NCI-H510A treated with DMSO at 0.1 percent for 48 hours (cell line): ENCODE data around the gene ADGRB2.
A peak's percentile ranks its signal among the peaks of the same experiment; 100 is the strongest.

Experiments used
- DNase-seq: peaks from one replicate; lab custom pipeline; 2025; lab: John Stamatoyannopoulos, UW

The ADGRB2 gene

DNA sequence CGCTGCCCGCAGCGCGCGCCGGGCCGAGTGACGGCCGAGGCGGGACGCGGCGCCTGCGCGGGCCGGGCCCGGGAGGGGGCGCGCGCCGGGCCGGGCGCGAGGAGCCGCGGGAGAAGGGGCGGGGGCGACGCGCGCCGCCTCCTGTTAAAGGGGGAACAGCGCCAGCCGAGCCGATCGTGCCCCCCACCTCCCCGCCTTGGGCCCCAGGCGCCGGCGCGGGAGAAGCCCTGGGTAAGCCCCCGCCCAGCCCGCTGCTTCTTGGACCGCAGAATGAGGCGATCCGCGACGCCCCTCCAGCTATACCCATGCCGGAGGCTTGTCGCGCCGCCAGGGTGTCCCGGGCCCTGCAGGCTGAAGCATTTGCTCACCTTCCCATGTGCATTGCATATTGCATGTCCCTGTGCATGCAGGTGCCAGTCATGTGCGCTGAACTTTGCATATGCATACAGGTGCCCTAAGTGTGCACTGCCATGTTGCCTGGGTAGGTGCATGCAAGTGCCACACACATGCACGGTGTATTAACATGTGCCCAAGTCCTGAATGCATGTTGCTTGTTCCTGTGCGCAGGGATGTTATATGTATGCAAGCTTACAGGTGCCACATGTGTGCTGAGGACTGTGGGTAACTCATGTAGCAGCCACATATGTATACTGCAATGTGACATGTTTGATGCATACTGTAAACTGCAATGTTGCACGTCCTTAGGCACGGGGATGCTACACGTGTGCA is at the start of gene ADGRB2:
ADGRB2 (minus strand) TSS at position 29 of the 729 bp plus-strand sequence. CDS start 7,119 bp downstream, outside the sequence.
- DNase-seq = no peak

- DNase-seq = no peak
Measured at GRCh38 chr1:31812158-31812829, 48.2 kb upstream of the ADGRB2 start.

- DNase-seq = no peak
Measured at GRCh38 chr1:31811605-31812004, 47.5 kb upstream of the ADGRB2 start.

DNA sequence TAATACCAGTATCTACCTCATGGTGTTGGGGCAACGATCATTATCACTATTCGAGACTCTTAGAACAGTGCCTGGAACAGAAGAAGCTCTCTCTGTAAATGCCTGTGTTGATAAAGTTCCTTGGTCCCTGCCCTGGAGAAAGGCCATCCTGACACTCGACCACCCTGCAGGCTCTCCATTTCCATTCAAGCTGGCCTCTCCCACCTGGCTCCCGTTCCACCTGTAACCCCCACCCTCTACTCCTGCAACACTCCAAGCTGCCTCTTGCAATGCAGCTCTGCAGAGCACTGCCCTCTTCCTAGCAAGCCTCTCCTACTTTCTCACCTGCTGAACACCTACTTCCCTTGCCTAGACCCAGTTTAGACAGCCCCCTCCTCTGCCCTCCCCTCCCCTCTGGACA is 45.6 kb upstream of the ADGRB2 start:
- DNase-seq = no peak

- DNase-seq = no peak
Measured at GRCh38 chr1:31807273-31808048, 43.3 kb upstream of the ADGRB2 start.

- no peak for DNase-seq
Measured at GRCh38 chr1:31805318-31805717, 41.2 kb upstream of the ADGRB2 start.

GRCh38 chr1:31804098-31804497 is 40.0 kb upstream of the ADGRB2 start:
- no peak for DNase-seq

- no peak for DNase-seq
Measured at GRCh38 chr1:31803610-31804009, 39.5 kb upstream of the ADGRB2 start.

DNA sequence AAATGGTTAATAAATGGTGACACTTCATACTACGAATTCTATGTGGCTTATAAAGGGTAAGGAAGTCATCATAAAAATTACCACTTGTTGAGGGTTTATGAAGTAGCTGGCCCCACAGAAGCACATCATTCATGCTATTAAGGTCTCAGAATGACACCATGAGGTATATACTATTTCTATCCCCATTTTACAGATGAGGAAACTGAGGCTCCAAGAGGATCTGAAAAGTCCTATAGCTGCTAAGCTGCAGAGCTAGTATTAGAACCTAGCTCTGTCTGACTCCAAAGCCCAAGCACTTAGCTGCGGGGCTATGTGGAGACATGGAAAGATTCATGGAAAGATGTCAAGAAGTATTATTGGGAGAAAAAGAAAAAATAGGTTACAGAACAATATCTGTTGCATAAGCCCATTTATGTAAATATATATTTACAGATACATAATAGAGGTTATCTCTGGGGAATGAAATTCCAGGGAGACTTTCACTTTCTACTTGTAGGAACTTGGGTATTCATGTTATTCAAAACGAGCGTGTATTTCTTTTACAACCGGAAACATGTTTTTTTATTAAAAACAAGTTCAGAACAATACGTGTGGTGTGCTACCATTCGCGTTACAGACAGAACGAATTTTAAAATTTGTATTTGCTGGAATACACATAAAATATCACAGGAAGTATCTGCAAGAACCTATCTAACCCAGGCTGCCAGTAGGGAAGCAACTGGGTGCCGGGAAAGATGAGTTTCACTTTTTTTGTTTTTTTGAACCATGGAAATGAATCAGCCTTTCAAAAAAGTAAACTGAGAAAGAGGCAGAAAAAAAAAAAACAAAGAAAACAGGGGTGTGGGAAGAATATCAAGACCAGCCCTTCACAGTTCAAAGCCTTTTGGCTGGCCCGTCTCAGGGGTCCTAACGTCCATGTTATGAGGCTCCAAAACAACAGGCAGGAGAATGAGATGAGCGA is 38.3 kb upstream of the ADGRB2 start:
- DNase-seq = no peak

- no peak for DNase-seq
Measured at GRCh38 chr1:31801458-31801857, 37.3 kb upstream of the ADGRB2 start.

GRCh38 chr1:31800674-31800967 is 36.5 kb upstream of the ADGRB2 start:
- no peak for DNase-seq

- no peak for DNase-seq
Measured at GRCh38 chr1:31799895-31800673, 35.9 kb upstream of the ADGRB2 start.

DNA sequence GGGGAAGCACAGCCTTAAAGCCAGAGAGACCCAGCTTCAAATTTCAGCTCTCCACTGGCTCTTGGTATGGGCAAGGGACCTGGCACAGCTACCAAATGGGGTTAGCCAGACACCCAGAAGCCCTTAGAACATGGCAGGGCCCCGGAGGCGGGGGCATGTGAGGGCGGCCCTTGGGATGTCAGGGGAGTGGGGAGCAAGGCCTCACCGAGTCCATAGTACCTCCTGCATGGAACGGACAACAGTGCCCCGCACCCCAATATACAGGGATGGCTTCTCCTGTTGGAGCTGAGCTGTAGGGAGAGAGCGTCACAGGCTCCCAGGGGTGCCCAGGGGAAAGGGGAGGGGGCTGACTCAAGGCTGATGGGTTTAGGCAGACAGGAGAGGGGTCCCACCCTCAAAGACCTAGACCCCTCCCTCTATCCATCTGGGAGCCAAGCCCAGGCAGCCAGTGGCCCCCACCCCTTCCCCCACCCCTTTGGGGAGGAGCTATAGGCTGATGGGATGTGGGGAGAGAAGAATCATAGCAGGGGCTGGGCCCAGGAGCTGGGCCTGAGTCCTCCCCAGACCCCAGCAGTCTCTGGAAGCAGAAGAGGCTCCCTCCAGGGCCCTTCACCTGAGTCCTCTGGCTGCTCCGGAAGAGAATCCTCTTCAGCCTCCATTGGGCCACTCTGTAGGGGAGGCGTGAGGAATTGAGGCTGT is 35.2 kb upstream of the ADGRB2 start:
- no peak for DNase-seq

- DNase-seq = no peak
Measured at GRCh38 chr1:31798433-31799195, 34.5 kb upstream of the ADGRB2 start.

- DNase-seq = no peak
Measured at GRCh38 chr1:31798086-31798432, 33.9 kb upstream of the ADGRB2 start.

DNA sequence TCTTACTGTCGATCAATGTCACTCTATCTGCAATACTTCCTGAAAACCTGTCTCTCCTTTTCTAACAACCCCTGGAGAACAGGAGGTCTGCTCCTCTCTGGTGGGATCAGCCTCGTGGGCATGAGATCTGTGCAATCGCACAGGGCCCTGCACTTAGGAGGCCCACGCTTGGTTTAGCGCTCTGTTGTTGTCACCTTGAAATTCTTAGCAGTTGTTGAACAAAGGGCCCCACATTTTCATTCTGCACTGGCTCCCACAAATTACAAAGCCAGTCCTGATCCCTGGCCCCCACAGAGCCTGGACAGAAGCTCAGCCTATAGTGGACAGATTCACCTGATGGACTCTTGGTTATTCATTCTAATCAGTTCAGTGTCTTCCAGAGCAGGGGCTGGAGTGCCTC is 33.1 kb upstream of the ADGRB2 start:
- no peak for DNase-seq

DNA sequence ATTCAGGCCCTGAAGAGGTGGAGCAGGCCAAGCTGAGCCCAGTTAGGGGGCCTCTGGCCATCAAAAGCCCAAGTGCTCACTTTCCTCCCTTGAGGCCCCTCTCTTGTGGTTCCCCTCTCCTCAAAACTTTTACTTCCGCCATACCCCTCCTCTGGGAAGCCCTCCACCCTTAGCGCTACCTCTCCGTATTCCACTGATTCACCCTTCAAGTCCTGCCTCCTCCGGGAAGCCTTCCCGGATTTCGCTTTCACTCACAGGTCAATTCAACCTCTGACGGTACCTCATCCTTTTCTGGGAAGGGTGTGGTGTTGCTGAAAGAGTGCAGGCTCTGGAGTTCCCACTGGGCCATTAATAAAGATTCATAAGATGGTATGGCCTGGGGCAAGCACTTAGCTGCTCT is 32.6 kb upstream of the ADGRB2 start:
- no peak for DNase-seq

DNA sequence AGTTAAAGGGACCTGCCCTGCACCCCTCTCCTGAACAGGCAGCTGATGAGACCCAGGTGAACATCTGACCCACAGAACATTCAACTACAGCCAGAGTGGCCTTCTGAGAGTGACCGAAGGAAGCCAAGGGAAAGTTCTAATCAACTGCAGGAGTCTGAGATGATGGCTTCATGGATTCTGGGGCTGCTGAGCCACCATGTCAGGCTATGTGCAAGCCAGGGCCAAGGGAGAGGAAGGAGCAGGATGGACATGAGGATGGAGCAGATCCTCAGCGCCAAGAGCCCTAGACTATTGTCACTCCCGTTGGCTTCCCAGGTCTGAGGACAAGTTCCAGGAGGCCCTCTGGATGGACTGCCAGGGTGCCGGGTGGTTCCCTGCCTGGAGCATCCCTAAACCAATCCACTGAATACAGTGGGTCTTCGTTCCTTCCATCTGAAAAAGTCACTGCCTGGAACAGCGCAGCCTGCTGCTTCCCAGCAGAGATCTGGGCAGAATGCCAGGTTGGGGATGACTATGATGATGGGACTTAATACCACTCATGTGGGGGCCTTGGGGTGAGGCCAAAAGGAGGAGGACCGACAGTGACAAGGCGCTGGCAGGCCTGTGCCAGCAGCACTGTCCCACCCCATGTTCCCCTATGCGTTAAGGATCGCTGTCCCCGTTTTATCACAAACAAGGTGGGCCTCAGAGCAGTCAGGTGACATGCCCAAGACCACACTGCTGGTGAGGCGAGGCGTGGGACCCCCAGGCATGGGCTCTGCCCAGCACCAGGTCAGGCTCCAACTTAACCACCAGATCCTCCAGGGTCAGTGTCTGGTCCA is 31.9 kb upstream of the ADGRB2 start:
- DNase-seq = peak; percentile 1

GRCh38 chr1:31795096-31795675 is 31.0 kb upstream of the ADGRB2 start:
- DNase-seq = no peak
